ENCODE results near the gene ARHGAP31.

GRCh38 chr3:119433613-119434325 is 139.6 kb downstream of the ARHGAP31 start:
- no peak for TF ChIP-seq CTCF (IDR thresholded peaks at IDR 0.05)
- no peak for TF ChIP-seq EP300 (IDR thresholded peaks at IDR 0.05)
- TF ChIP-seq POLR2A (IDR thresholded peaks at IDR 0.05): no peak
